SK-N-SH (cell line): Measurements from ENCODE around the gene IRF3. TPM values are rescaled to one million over a fixed set of nuclear protein-coding genes. Genes with fewer than 3 reads are reported as not detected.

ENCODE experiments used
- CTCF ChIA-PET: fragments of 300-600, 350-600 bp; formaldehyde crosslinking; extraction: SDS; loops from one replicate; lab custom pipeline; 2021; lab: Yijun Ruan, JAX
- POLR2A ChIA-PET: fragments of 350-600 bp; sonication (Branson Sonifier 250); formaldehyde crosslinking; extraction: SDS; loops from one replicate; lab custom pipeline; 2020; ENCODE audit warnings: antibody characterized with exemption, inconsistent platforms; lab: Yijun Ruan, JAX
- DNase-seq: peaks from one replicate; pipeline ENCODE4 v3.0.0; 2012
- H2AFZ ChIP-seq: fragments of 200-600 bp; sonication (generic); 2 replicates; pipeline ENCODE4 v1.8.1; 2016; ENCODE audit warnings: antibody characterized with exemption, mild to moderate bottlenecking, low read depth
- H3F3A ChIP-seq: fragments of 200-600 bp; sonication (generic); replicated peaks from 2 replicates; pipeline ENCODE3; 2016; ENCODE audit warnings: antibody characterized with exemption, mild to moderate bottlenecking; ENCODE audit not compliant: insufficient read depth
- H3K27ac ChIP-seq, 2 experiments: fragments of 200-500 bp in 1 of 2; fragments of 200-600 bp in 1 of 2; sonication (Bioruptor generic) in 1 of 2; sonication (generic), shearing (Covaris generic) in 1 of 2; 2 replicates each; pipeline versions ENCODE4 v1.5.1 to v1.6.1; 2014 to 2016; ENCODE audit warnings: low read depth in 2 of 2, inconsistent platforms in 1 of 2, low read length in 1 of 2, mild to moderate bottlenecking in 1 of 2, mixed read lengths in 1 of 2
- H3K27me3 ChIP-seq: fragments of 200-600 bp; sonication (generic), shearing (Covaris generic); 2 replicates; pipeline ENCODE4 v1.6.1; 2016; ENCODE audit warnings: mixed run types; ENCODE audit not compliant: insufficient read depth
- H3K36me3 ChIP-seq, 2 experiments: fragments of 200-500 bp in 1 of 2; fragments of 200-600 bp in 1 of 2; sonication (Bioruptor generic) in 1 of 2; sonication (generic) in 1 of 2; replicated peaks in 1 of 2; 2 replicates each; pipeline versions ENCODE3 to v1.5.1; 2014 to 2016; ENCODE audit warnings: low read length in 1 of 2, mild to moderate bottlenecking in 1 of 2; ENCODE audit not compliant: insufficient read depth in 2 of 2, control insufficient read depth in 1 of 2
- H3K4me1 ChIP-seq, 2 experiments: fragments of 200-500 bp in 1 of 2; fragments of 200-600 bp in 1 of 2; sonication (Bioruptor generic) in 1 of 2; sonication (generic), shearing (Covaris generic) in 1 of 2; 2 replicates each; pipeline versions ENCODE4 v1.5.1 to v1.6.1; 2014 to 2016; ENCODE audit warnings: low read depth in 1 of 2, low read length in 1 of 2, mixed run types in 1 of 2; ENCODE audit not compliant: insufficient read depth in 2 of 2, control insufficient read depth in 1 of 2
- H3K4me2 ChIP-seq: fragments of 200-600 bp; sonication (generic), shearing (Covaris generic); 2 replicates; pipeline ENCODE4 v1.6.1; 2017; ENCODE audit warnings: mixed run types
- H3K4me3 ChIP-seq, 2 experiments: fragments of 200-500 bp in 1 of 2; fragments of 200-600 bp in 1 of 2; sonication (Bioruptor generic) in 1 of 2; sonication (generic), shearing (Covaris generic) in 1 of 2; 2 replicates each; pipeline versions ENCODE4 v1.5.1 to v1.8.1; 2014 to 2016; ENCODE audit warnings: low read depth in 2 of 2, inconsistent platforms in 1 of 2, low read length in 1 of 2, mild to moderate bottlenecking in 1 of 2, mixed read lengths in 1 of 2, moderate library complexity in 1 of 2
- H3K79me2 ChIP-seq: fragments of 200-600 bp; sonication (generic); 2 replicates; pipeline ENCODE4 v1.8.1; 2017; ENCODE audit warnings: mild to moderate bottlenecking; ENCODE audit not compliant: insufficient read depth
- H3K9ac ChIP-seq: fragments of 200-600 bp; sonication (generic); 2 replicates; pipeline ENCODE4 v1.6.1; 2017; ENCODE audit warnings: mixed run types
- H3K9me2 ChIP-seq: fragments of 200-600 bp; sonication (generic); 2 replicates; pipeline ENCODE4 v1.6.1; 2017; ENCODE audit warnings: mixed run types
- H3K9me3 ChIP-seq: fragments of 200-600 bp; sonication (generic); 2 replicates; pipeline ENCODE4 v1.6.1; 2017; ENCODE audit warnings: mixed run types, mild to moderate bottlenecking, moderate library complexity
- H4K20me1 ChIP-seq: fragments of 200-600 bp; sonication (generic); 2 replicates; pipeline ENCODE4 v1.6.1; 2017; ENCODE audit warnings: mild to moderate bottlenecking, mixed run types; ENCODE audit not compliant: insufficient read depth
- CHD2 ChIP-seq: fragments of 150-350 bp; IDR thresholded peaks from 2 replicates; pipeline ENCODE4 v1.6.1; 2018; ENCODE audit warnings: low read length; ENCODE audit not compliant: partially characterized antibody
- ELF1 ChIP-seq: IDR thresholded peaks from 2 replicates; pipeline ENCODE4 v1.4.0; 2012
- EZH2phosphoT487 ChIP-seq: fragments of 200-600 bp; sonication (generic); IDR thresholded peaks from 2 replicates; pipeline ENCODE4 v1.6.1; 2017; ENCODE audit warnings: low read depth, mixed run types, mild to moderate bottlenecking, antibody characterized with exemption, moderate library complexity, borderline replicate concordance
- FOSL2 ChIP-seq: IDR thresholded peaks from 2 replicates; pipeline ENCODE4 v1.4.0; 2012; ENCODE audit warnings: low read depth, mild to moderate bottlenecking, moderate library complexity, borderline replicate concordance
- GABPA ChIP-seq: IDR thresholded peaks from 2 replicates; pipeline ENCODE4 v1.4.0; 2012; ENCODE audit warnings: low read depth, mild to moderate bottlenecking
- MXI1 ChIP-seq: IDR thresholded peaks from 2 replicates; pipeline ENCODE4 v1.6.1; 2012; ENCODE audit warnings: mild to moderate bottlenecking, low read depth, low read length, improper control_type of control experiment
- NFIC ChIP-seq: IDR thresholded peaks from 2 replicates; pipeline ENCODE4 v1.4.0; 2012; ENCODE audit warnings: borderline replicate concordance
- RAD21 ChIP-seq: IDR thresholded peaks from 2 replicates; pipeline ENCODE4 v1.6.1; 2012; ENCODE audit warnings: mild to moderate bottlenecking, low read length
- RCOR1 ChIP-seq: fragments of 150-350 bp; IDR thresholded peaks from 2 replicates; pipeline ENCODE4 v1.6.1; 2017; ENCODE audit warnings: antibody characterized with exemption, low read length
- RXRA ChIP-seq: IDR thresholded peaks from 2 replicates; pipeline ENCODE4 v1.4.0; 2012; ENCODE audit warnings: low read depth, mild to moderate bottlenecking, borderline replicate concordance
- SIN3A ChIP-seq: IDR thresholded peaks from 2 replicates; pipeline ENCODE4 v1.6.1; 2012; ENCODE audit warnings: low read depth, mild to moderate bottlenecking, low read length, moderate library complexity, borderline replicate concordance
- SMC3 ChIP-seq: IDR thresholded peaks from 2 replicates; pipeline ENCODE4 v1.6.1; 2012; ENCODE audit warnings: low read depth, low read length, improper control_type of control experiment
- TCF12 ChIP-seq: IDR thresholded peaks from 2 replicates; pipeline ENCODE4 v1.4.0; 2012
- TEAD4 ChIP-seq: IDR thresholded peaks from 2 replicates; pipeline ENCODE4 v1.4.0; 2012; ENCODE audit warnings: mild to moderate bottlenecking, borderline replicate concordance; ENCODE audit not compliant: insufficient read depth
- WGBS: methylation state at CpG from one replicate; pipeline ENCODE4 v1.1.6; 2017; ENCODE audit warnings: low lambda C conversion rate; 5-methylcytosine and 5-hydroxymethylcytosine counted together
- polyA plus RNA-seq, 3 experiments: library from polyadenylated mRNA; depleted of rRNA; stranded (reverse); fragments of >200 nt; gene quantifications; 2 replicates each; pipeline ENCODE4 v1.2.3, GENCODE V29; 2012
- TF ChIP-seq, protein P1 (sequence below): IDR thresholded peaks from 2 replicates; pipeline ENCODE4 v1.4.0; 2012; ENCODE audit warnings: low read depth
- TF ChIP-seq, protein P2 (sequence below): fragments of 150-350 bp; IDR thresholded peaks from 2 replicates; pipeline ENCODE4 v1.6.1; 2016; ENCODE audit warnings: mild to moderate bottlenecking, low read depth, low read length
- TF ChIP-seq, protein P3 (sequence below): fragments of 150-350 bp; IDR thresholded peaks from 2 replicates; pipeline ENCODE4 v1.6.1; 2017; ENCODE audit warnings: antibody characterized with exemption, low read length, low read depth, borderline replicate concordance

IRF3 gene
- polyA plus RNA-seq, 1 of the 3 experiments (the other 2 are of a cell fraction), result 112 TPM

DNA sequence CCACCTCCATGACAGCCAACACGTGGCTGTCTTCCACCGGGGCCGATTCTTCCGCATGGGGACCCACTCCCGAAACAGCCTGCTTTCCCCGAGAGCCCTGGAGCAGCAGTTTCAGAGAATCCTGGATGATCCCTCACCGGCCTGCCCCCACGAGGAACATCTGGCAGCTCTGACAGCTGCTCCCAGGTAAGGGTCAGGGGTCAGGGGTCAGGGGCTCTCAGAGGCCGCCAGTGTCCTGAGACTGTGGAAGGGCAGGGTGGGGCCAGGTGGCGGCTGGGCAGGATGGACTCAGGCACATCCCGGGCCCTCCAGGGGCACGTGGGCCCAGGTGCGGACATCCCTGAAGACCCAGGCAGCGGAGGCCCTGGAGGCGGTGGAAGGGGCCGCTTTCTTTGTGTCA is 40.3 kb upstream of the IRF3 start:
- Histone ChIP-seq H3K9me3 (no peaks in the 10 kb centered on the region), H3K4me1 (no peaks in the 10 kb centered on the region), H3K4me3 (no peak overlapping the region), H3K9me2 (no peaks in the 10 kb centered on the region), H3K9ac (no peak overlapping the region), H3F3A (peaks cover 7% of the 10 kb centered on the region)
- DNase-seq, result no peak
- 84% methylated on average over 11 of the region's 16 CpGs for WGBS
- TF ChIP-seq, protein P1, sequence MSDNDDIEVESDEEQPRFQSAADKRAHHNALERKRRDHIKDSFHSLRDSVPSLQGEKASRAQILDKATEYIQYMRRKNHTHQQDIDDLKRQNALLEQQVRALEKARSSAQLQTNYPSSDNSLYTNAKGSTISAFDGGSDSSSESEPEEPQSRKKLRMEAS, result no peak
- TF ChIP-seq, protein P2, sequence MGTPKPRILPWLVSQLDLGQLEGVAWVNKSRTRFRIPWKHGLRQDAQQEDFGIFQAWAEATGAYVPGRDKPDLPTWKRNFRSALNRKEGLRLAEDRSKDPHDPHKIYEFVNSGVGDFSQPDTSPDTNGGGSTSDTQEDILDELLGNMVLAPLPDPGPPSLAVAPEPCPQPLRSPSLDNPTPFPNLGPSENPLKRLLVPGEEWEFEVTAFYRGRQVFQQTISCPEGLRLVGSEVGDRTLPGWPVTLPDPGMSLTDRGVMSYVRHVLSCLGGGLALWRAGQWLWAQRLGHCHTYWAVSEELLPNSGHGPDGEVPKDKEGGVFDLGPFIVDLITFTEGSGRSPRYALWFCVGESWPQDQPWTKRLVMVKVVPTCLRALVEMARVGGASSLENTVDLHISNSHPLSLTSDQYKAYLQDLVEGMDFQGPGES, result no peak
- no peak for TF ChIP-seq ELF1
- no peak for TF ChIP-seq NFIC
- TF ChIP-seq TCF12, result no peak
- TF ChIP-seq RAD21, result no peak
- TF ChIP-seq FOSL2, result no peak
- no peak for TF ChIP-seq EZH2phosphoT487
- no peak for TF ChIP-seq SIN3A
- TF ChIP-seq TEAD4, result no peak
- TF ChIP-seq MXI1, result no peak
- TF ChIP-seq RCOR1, result no peak
- no peak for TF ChIP-seq CHD2
- TF ChIP-seq GABPA, result no peak
- TF ChIP-seq, protein P3, sequence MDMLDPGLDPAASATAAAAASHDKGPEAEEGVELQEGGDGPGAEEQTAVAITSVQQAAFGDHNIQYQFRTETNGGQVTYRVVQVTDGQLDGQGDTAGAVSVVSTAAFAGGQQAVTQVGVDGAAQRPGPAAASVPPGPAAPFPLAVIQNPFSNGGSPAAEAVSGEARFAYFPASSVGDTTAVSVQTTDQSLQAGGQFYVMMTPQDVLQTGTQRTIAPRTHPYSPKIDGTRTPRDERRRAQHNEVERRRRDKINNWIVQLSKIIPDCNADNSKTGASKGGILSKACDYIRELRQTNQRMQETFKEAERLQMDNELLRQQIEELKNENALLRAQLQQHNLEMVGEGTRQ, result no peak
- no peak for TF ChIP-seq SMC3
- TF ChIP-seq RXRA, result no peak
- TF ChIP-seq, all 33 proteins: peak for 0
- H3K4me2 ChIP-seq, result no peak overlapping the region
- H3K79me2 ChIP-seq, result no peaks in the 10 kb centered on the region
- no peak overlapping the region for H2AFZ ChIP-seq
- ChIA-PET POLR2A (no interaction called here), CTCF (no interaction called here)
- H3K36me3 ChIP-seq, result peaks cover 11 to 29% of the 10 kb centered on the region in 2 experiments
- no peaks in the 10 kb centered on the region for H3K27me3 ChIP-seq
- H4K20me1 ChIP-seq, result no peaks in the 10 kb centered on the region
- H3K27ac ChIP-seq, result no peak overlapping the region
